Breast epithelium (tissue), 3 donors: ENCODE data around the gene MAN1A2.

Source experiments
- CTCF ChIP-seq, 3 donors: fragments of 450-650 bp; IDR thresholded peaks; one replicate each; pipeline ENCODE4 v1.5.1; 2016 to 2017; ENCODE audit warnings: antibody characterized with exemption in 3 of 3, mild to moderate bottlenecking in 3 of 3, moderate library complexity in 3 of 3
- POLR2AphosphoS5 ChIP-seq, 3 donors: sonication (generic); formaldehyde crosslinking; IDR thresholded peaks; one replicate each; pipeline ENCODE4 v1.6.1; 2017; ENCODE audit warnings: antibody characterized with exemption in 3 of 3

GRCh38 chr1:117566556-117566955, 199.3 kb downstream of the MAN1A2 start:
- TF ChIP-seq CTCF (IDR thresholded peaks at IDR 0.05), result no peak
- no peak for TF ChIP-seq POLR2AphosphoS5 (IDR thresholded peaks at IDR 0.05)
